ENCODE results near the gene TRIM56.
"Not testable (repeated sequence)": the region's sequence is repeated elsewhere in the genome, so short reads cannot be mapped to it uniquely, and the experiment has no call there.

DNA sequence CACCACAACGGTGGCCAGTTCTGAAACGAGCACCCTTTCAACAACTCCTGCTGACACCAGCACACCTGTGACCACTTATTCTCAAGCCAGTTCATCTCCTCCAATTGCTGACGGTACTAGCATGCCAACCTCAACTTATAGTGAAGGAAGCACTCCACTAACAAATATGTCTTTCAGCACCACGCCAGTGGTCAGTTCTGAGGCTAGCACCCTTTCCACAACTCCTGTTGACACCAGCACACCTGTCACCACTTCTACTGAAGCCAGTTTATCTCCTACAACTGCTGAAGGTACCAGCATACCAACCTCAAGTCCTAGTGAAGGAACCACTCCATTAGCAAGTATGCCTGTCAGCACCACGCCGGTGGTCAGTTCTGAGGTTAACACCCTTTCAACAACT, 44.0 kb upstream of the TRIM56 start:
- TF ChIP-seq CTCF (IDR thresholded peaks at IDR 0.05); RCOR1 (IDR thresholded peaks at IDR 0.05; ENCODE audit: low read length); POLR2AphosphoS5 (IDR thresholded peaks at IDR 0.05; ENCODE audit: low read depth, low read length); SMC3 (IDR thresholded peaks at IDR 0.05; ENCODE audit: low read depth, low read length); MEF2A (IDR thresholded peaks at IDR 0.05; ENCODE audit: borderline replicate concordance, low read depth): not testable (repeated sequence)
